UCSD-AML1 (cell line): ENCODE data around the gene ERAL1.
A peak's percentile ranks its signal among the peaks of the same experiment; 100 is the strongest.
"Not testable (repeated sequence)": the region's sequence is repeated elsewhere in the genome, so short reads cannot be mapped to it uniquely, and the experiment has no call there.

ENCODE experiments used
- DNase-seq: peaks from one replicate; lab custom pipeline; 2025; ENCODE audit not compliant: unreplicated experiment; lab: John Stamatoyannopoulos, UW

The ERAL1 gene

DNA sequence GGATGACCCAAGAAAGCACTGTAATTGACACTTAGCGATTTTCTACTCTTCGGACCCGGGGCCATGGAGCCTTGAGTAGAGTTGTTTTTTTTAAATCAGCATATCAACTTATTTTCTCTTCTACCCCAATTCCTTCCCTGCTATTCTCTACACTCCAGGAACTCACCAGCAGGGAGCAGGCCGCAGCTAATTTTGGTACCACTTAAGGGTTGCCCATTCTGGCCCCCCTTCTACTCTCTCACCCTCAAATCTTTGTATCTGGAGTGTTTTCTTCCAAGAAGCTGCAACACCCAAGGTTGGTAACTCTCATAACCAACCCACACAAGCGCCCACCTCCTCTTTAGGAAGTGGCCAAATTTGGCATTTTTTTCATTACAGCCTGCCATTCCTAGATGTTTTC lies 5.5 kb upstream of the ERAL1 start:
- DNase-seq: peak; percentile 22

DNA sequence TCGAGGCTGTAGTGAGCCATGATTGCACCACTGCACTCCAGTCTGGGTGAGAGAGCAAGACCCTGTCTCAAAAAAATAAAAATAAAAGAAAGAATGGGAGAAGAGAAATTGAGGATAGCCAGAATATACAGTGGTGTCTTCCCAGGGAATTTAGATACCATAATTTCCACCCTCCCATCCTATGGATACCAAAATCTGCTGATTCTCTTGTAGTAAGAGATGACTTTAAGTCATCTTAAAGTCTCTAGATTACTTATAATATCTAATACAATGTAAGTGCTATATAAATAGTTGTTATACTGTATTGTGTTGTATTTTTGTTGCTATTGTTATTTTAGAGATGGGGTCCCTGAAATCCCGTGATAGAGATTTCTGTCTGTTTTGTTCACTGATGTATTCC lies 1.5 kb upstream of the ERAL1 start:
- no peak for DNase-seq

DNA sequence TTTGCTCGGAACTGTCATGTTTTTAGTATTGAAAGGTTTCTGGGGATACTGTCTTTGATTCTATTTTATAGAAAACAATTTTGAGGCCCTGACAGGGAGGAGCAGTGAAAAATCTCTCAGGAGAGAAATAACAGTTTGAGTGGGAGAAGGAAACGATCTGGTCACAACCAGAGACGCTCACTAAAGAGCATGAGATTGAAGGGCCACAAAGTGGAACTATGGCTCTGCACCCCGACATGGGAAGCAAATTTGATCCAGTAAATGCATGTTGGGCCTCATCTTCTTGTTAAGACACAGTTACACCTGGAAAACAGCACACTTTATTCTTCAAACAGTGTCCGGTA lies 492 bp downstream of the ERAL1 start:
- no peak for DNase-seq

DNA sequence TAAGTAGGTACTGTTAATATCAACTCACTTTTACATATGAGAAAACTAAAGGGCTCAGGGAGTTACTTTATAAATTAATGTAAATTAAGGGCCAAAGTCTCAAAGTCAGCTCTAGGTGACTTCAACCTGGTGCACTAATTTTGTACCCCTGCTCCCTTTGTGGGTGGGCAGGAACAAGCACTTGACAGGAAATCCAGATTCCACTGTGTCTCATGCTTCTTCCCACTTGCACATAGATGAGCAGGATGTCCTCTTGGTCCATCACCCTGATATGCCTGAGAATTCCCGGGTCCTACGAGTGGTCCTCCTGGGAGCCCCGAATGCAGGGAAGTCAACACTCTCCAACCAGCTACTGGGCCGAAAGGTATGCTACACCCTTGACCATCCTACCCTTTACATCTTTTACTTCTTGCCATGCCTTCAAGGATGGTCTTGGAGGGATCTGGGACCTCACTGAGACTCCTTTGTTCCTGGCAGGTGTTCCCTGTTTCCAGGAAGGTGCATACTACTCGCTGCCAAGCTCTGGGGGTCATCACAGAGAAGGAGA lies 1.3 kb downstream of the ERAL1 start:
- DNase-seq: no peak

DNA sequence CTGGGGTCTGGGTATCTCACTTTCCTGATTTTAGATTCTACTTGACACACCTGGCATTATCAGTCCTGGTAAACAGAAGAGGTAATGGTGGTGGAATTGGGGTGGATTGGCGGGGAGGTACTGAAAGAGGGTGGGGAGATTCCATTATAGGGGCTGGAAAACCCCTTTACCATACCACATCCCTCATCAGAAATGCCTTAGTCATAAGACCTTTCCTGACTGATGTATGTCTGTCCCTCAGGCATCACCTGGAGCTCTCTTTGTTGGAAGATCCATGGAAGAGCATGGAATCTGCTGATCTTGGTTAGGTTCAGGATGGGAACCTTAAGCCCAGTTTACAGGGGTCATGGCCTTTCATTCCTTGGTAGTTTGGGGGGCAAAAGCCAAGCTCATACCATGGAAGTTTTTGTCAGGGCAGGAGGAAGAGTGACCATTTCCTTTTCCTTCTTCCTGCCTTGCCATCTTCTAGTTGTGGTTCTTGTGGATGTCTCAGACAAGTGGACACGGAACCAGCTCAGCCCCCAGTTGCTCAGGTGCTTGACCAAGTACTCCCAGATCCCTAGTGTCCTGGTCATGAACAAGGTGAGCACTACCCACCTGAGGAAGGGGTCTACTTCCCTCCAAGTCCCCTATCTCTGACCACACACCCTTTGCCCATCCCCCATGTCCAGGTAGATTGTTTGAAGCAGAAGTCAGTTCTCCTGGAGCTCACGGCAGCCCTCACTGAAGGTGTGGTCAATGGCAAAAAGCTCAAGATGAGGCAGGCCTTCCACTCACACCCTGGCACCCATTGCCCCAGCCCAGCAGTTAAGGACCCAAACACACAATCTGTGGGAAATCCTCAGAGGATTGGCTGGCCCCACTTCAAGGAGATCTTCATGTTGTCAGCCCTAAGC lies 3.3 kb downstream of the ERAL1 start:
- no peak for DNase-seq

DNA sequence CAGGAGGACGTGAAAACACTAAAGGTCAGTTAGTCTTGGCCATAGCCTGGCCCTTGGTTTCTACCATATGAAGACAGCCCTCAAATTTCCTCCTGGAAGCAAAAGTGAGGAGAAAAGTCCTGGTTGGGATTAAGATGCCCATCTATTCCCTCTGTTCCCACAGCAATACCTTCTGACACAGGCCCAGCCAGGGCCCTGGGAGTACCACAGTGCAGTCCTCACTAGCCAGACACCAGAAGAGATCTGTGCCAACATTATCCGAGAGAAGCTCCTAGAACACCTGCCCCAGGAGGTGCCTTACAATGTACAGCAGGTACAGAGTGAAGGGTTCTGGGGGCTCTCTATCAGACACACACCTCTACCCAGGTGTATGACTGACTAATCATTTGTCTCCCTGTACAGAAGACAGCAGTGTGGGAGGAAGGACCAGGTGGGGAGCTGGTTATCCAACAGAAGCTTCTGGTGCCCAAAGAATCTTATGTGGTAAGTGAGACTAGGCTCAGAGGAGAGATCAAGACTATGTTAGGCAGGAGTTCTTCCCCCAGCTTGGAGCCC lies 4.1 kb downstream of the ERAL1 start:
- no peak for DNase-seq

DNA sequence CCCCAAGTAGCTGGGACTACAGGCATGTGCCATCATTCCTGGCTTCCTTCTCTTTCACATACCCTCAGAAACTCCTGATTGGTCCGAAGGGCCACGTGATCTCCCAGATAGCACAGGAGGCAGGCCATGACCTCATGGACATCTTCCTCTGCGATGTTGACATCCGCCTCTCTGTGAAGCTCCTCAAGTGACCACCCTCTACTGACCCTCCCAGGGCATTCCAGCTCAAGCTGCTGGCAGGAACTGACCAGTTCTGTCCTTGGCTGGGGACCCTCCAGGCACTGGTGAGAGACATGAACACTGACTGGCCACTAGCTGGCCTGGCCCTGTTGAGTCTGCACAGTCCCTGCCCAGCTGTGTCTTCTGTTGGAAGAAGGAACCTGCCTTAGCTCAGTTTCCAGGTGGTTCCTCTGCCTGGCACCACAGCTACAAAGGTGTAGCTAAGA lies 5.6 kb downstream of the ERAL1 start:
- DNase-seq: no peak

DNA sequence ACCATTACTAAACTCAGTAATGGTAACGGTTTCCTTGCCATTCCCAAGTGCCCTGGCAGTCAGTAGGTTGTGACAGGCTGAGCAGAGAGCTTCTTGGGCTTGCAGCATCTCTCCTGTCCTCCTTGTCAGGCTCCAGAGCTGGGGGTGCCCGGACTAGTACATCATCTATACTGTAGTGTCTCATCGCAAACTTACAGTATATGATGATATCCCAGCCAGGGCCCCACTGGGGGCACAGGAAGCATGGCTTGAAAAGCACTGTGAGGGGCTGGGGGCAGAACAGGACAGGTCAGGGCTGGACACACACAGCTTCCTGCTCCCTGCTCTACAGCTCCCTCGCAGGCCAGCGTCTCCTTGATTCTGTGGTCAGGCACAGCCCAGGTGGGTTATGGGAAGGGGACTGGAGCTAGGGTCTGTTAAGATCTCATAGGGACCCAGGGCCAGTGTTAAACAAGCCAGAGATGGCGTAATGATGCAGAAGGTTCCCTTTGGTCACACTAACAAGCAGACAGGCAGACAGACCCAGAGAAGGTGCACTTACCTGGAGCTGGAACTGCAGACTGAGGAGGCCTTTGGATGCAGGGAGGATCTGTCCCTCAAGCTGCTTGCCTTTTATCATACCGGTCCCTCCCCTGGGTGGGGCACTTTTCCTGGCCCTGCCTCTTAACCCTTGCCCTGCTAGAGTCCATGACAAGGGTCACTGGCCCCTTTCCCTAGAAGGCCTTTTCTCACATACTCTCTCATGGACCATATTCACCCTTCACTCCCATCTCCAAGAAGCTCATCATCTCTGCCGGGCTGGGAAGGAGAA lies 6.8 kb downstream of the ERAL1 start:
- DNase-seq: no peak

DNA sequence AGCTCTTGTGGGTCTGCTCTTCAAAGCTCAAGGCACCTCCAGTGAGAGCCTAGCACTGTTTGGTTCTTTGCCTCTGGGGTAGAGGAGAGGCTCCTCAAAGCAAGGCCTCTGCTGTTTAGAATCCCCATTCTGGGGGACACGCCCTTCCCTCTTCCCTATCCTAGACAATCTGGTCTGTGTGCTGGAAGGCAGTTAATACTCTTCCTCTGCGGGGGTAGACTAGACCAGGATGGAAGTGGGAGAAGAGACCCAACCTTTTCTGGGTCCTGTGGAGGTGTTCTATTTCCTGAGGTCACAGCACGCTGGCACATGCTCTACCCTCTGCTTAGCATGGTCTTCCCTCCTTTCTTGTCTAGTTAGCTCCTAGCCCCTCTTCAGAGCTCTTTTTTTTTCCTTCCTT lies 7.7 kb downstream of the ERAL1 start:
- no peak for DNase-seq

DNA sequence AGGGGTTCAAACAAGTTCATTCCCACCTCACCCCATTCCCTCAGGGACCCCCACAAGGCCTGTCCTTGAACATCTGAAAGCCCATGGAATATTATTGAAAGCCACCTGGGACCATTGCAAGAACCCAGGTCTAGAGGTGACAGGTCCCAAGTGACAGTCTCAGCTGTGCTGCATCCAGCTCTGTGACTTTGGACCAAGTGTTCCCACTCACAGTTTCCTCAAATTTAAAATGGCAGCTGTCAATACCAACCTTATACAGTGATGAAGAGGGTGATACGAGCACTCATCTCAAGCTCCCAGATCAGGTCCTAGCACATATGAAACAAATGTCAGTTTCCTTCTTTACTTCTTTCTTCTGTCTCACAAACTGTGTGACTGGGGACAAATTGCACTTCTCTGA lies 9.1 kb downstream of the ERAL1 start:
- DNase-seq: no peak

DNA sequence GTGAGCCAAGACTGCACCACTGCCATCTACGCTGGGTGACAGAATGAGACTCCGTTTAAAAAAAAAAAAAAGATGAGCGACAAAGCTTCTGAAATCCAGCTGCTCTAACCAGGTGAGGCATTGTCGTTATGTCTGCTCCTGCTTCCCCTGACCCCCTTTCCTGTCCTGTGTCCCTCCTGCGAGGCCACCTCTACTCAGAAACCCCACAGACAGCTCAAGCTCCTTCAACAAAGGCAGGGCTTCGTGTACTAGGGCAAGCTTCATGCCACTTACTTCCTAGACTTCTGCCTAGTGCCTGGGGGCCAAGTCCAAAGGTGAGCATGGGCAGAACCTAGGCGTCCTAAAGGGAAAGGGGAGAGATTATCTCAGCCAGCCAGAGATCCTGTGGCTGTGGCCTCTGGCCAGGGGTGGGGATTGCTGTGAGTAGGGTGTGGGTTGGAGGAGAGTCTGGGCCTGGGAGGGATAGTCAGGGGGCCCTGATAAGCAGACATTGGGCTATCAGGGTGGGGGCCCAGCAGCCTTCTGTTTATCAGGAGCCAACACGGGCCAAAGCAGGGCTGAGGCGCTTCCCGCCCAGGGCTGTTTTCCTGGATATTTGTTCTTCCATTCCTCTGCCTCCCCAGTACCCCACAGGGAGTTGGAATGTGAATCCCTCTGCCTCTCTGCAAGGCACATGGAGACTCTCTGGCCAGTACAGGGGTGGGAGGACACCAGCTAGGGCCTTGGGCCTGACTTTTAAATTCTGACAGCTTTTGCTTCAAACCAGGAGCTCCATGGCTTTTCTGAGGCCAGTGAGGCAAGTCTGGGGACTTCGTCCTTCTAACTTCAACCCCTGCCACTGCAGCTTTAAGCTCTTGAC lies 10.4 kb downstream of the ERAL1 start:
- peak; percentile 30 for DNase-seq

DNA sequence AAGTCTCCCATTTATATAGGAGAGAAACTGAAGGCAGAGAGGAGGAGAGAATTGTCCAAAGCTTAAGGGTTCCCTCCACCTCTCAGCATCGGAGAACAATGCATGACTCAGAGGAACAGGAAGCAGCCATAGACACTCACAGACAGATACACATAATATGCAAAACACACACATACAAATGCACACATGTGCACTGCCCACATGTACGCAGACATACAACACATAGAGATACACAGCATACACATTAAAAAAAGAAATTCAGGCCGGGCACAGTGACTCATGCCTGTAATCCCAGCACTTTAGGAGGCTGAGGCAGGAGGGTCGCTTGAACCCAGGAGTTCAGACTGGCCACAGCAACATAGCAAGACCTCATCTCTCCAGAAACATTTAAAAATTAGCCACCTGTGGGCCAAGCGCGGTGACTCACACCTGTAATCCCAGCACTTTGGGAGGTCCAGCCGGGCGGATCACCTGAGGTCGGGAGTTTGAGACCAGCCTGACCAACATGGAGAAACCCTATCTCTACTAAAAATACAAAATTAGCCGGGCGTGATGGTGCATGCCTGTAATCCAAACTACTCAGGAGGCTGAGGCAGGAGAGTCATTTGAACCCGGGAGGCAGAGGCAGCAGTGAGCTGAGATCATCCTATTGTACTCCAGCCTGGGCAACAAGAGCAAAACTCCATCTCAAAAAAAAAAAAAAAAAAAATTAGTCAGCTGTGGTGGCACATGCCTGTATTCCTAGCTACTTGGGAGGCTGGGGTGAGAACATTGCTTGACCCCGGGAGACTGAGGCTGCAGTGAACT lies 11.3 kb downstream of the ERAL1 start:
- DNase-seq: no peak

DNA sequence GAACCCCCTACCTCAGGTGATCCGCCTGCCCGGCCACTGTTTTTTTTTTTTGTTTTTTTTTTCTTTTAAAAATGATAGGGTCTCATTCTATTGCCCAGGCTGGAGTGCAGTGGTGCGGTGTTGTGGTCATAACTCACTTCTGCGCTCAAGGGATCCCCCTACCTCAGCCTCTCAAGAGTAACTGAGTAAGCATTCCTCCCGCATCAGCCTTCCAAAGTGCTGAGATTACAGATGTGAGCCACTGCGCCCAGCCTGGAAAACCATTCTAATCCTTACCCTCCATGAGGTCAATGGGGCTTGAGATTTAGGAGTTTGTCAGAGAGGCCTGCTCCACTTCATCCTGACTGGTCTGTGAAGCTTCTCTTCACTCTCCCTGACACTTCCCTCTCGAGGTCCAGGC lies 12.5 kb downstream of the ERAL1 start:
- DNase-seq: no peak

DNA sequence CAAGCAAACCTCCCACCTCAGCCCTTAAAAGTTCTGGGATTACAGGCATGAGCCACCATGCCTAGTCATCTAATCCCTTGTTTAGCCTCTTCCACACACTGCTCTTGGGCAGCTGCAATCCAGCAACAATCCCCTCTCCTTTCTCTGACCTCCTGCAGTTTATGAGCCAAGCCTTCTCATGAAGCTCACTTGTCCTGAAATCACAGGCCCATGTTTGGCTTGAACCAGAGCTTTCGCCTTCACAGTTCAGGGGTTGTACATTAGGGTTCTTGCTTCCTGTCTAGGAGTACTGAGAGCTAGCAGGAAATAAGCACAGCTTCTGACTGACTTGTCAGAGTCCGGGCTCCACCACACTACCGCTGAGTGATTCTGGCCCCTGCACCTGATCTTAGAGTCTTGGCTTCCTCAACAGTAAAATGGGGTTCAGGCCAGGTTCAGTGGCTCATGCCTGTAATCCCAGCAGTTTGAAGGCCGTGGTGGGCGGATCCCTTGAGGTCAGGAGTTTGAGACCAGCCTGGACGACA lies 16.3 kb downstream of the ERAL1 start:
- DNase-seq: peak; percentile 30

DNA sequence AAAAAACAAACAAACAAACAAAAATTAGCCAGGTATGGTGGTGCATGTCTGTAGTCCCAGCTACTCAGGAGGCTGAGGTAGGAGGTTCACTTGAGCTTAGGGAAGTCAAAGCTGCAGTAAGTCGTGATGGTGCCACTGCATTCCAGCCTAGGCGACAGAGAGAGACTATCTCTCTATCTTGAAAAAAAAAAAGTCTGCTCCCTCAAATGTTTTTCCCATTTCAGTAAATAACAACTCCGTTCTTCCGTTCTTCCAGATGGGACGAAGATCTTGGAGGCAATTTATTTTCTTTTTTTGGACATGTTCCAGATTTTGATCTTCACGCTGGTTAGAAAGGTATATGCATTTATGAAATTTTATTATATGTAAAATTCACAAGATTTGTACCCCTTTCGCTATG lies 19.0 kb downstream of the ERAL1 start:
- DNase-seq: no peak

DNA sequence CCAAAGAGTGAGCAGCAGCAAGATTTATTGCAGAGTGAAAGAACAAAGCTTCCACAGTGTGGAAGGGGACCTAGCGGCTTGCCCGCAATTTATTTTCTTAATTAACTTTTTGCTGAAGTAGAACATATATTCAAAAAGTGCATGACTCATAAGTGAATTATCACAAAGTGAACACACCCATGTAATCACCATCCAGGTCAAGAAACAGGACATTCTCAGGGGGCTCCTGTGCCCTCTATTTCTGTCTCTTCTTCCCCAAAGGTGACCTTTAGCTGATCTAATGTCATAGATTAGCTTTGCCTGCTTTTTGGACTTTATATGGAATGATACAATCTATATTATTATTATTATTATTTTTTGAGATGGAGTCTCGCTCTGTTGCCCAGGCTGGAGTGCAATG lies 19.9 kb downstream of the ERAL1 start:
- DNase-seq: no peak

DNA sequence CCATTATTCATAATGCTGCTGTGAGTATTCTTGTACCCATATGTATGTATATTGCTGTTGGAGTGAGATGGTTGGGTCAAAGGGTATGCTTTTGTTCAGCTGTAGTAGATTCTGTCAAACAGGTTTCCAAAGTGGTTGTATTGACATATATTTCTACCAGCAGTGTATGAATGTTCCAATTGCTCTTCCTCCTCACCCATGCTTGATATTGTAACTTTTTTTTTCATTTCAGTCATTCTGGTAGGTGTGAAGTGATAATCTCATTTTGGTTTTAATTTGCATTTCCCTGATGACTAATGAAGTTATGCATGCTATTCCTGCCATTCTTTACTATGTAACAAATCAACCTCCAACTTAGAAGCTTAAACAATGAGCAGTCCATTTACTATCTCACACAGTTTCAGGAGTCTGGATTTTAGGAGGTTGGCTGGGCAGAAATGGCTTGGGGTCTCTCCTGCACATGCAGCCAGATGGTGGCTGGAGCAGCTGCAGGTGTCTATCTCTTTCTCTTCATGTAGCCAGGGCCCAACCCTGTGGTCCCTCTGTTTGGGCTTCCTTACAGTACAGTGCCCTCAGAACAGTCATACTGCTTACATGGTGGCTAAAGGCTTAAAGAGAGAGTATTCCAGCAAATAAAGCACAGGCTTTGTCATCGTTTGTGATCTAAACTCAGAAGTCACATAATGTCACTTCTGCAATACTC lies 21.2 kb downstream of the ERAL1 start:
- no peak for DNase-seq

DNA sequence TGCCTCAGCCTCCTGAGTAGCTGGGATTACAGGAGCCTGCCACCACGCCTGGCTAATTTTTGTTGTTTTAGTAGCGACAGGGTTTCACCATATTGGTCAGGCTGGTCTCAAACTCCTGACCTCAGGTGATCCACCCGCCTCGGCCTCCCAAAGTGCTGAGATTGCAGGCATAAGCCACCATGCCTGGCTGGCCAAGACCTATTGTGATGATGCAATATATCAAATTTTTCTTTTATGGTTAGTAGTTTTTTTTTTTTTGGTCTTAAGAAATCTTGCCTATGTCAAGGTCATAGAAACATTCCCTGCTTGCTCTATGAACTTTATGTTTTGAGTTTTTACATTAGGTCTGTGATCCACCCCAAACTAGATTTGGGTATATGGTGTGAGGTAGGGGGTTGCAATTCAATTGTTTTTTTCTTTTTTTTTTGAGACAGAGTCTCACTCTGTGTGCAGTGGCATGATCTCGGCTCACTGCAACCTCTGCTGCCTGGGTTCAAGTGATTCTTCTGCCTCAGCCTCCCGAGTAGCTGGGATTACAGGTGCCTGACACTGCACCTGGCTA lies 22.4 kb downstream of the ERAL1 start:
- DNase-seq: not testable (repeated sequence)
